ENCODE measurements around the gene RTN4RL1.

Gene RTN4RL1

DNA sequence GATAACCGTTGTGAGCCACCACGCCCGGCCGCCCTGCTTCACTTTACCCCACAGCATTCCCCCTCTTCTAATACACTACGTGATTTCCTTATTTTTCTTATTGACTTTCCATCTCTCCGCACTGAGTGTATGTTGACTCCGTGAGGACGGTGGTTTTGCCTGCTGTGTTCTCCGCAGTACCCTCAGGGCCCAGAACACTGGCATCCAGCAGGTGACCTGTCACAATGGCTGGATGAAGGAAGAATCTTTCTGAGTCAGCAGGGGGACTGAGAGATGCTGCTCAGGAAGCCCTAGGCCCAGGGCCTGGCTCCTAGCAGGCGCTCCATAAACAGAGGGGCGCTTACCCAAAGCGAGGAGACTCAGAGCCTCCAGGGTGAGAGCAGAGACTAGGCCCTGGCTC is 79.5 kb downstream of the RTN4RL1 start:
- DNase-seq: no peak

- no peak for DNase-seq
Measured at GRCh38 chr17:1943436-1943831, 81.7 kb downstream of the RTN4RL1 start.

DNA sequence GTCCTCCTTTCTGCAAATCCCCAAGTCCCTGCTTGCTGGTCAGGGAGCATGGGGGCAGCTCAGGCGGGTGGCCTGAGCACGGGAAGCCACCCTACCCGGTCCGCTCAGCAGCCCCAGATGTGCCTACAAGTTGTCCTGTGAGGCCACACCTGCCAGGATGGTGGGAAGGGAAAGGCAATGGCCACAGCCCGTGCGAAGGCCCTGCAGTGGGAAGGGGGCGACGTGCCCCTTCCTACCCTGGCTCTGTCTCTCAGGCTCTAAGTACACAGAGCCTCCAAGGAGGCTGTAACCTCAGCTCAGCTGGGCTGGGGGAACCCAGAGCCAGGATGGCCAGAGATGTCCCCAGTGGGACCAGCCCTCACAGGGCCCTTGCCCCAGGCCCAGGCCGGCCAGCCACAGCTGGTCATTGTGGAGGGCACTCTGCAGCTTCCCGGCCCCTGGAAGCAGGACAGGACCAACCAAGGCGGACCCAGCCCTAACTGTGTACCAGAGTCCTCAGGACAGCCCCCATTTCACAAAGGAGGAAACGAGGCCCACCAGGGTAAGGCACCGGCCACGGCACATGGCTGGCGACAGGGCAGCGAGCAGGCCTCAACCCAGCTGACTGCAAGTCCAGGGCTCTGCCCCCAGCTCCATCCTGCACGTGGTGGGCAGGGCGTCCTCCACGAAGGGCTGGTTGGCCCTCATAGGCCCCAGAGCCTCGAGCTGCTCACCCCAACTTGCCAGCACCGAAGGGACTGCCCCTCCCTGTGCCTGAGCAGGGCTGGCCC is 82.3 kb downstream of the RTN4RL1 start:
- DNase-seq: no peak

DNA sequence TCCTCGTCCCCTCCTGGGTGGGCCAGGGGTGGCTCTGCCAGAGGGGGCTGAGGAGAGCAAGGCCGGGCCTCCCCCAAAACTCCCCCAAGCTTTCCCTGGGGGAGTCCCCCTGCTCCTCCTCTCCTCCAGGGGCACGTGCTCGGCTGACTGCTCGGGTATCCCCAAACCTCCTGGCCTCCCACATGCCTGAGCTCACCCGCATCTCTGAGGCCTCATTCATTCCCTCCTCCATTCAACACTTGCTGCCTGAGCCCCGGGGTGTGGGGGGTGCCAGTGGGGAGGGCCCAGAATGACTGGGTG is 83.1 kb downstream of the RTN4RL1 start:
- DNase-seq: no peak

- no peak for DNase-seq
Measured at GRCh38 chr17:1941272-1942065, 83.7 kb downstream of the RTN4RL1 start.

DNA sequence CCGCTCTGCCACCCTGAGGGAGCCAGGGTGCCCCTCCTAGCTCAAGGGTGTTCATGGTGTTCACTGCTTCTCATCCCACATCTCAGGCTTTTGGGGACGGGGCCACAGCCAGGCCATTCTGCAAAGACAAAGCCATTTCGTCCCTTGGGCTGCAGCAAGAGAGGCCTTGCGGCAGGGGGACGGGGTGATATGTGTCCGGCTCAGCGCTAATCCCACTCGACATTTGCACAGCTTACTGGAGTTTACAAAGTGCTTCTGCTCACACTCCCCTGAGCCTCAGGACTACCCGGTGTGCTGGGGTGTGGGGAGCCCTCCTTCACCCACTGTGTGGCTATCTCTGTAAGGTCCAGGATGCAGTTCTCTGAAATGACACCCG is 84.3 kb downstream of the RTN4RL1 start:
- DNase-seq: no peak

DNA sequence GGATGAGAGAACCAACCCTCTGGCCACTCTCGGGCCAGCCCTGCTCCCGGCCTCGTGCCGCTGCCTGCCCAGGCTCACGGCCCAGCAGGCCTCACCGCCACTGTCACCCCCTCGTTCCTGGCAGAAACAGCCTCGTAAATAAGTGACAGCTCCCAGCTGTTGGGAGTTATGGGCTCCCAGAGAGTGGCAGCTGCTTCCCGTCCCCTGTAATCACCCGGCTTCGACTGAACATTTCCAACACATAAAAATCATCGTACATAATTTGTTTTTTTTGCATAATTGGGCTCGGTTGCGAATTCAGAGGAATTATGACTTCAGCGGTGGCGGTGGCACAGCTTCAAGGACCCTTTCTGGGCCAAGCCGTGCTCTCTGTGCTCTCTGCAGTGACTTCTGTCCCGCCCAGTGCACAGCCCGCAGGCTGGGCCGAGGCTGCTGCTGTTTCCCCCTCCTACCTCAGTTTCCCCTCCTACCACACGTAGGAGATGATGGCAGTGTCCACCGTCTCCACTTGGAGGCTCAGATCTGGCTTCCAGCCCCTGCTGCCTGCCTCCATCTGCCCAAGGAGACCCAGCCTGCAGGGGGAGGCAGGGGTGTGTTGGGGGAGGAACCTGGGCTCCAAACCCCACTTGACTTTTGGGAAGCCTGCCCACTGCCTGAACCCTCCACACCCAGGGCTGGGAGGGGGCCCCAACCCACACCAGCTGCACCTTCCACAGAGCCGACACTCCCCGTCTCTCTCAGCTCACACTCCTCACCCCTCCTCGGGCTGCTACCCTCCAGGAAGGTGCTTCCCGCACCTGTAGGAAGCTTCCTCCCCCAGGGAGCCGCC is 84.9 kb downstream of the RTN4RL1 start:
- DNase-seq: no peak

DNA sequence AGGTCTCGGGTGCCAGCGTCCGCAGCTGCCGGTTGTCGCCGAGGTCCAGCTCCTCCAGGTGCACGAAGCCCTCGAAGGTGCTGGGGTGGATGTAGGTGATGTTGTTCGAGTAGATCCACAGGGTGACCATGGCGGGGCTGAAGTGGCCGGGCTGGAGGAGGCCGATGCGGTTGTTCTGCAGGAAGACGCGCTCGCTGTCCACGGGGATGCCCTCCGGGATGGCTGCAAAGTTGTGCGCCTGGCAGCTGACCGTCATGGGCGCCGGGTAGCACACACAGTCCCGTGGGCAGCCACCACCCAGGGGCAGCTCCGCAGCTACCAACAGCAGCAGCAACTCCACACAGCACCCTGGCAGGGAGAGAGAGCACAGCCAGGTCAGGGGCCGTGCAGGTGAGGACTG is 87.7 kb downstream of the RTN4RL1 start:
- DNase-seq: no peak

DNA sequence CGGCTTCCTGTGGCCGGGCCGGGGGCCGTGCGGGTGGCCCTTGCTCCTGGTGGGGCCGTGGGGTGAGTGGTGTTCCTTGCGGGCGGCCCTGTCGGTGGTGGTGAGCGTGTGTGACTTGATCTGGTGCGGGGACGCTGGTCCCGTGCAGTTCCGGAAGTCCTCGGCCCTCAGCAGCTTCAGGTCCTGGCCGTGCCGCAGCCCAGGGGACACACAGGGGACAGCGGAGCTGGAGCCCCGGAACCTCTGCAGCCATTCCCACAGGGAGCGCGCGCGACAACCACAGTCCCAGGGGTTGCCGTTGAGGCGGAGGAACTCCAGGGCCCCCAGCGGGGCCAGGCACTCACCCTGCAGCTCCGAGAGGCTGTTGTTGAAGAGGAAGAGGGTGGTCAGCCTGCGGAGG is 88.4 kb downstream of the RTN4RL1 start:
- no peak for DNase-seq

- no peak for DNase-seq
Measured at GRCh38 chr17:1934901-1935300, 90.2 kb downstream of the RTN4RL1 start.

GRCh38 chr17:1933875-1934715 is 91.0 kb downstream of the RTN4RL1 start:
- DNase-seq: no peak

GRCh38 chr17:1931844-1932579 is 93.1 kb downstream of the RTN4RL1 start:
- no peak for DNase-seq

- no peak for DNase-seq
Measured at GRCh38 chr17:1930337-1930645, 94.8 kb downstream of the RTN4RL1 start.

GRCh38 chr17:1928976-1929375 is 96.2 kb downstream of the RTN4RL1 start:
- no peak for DNase-seq

DNA sequence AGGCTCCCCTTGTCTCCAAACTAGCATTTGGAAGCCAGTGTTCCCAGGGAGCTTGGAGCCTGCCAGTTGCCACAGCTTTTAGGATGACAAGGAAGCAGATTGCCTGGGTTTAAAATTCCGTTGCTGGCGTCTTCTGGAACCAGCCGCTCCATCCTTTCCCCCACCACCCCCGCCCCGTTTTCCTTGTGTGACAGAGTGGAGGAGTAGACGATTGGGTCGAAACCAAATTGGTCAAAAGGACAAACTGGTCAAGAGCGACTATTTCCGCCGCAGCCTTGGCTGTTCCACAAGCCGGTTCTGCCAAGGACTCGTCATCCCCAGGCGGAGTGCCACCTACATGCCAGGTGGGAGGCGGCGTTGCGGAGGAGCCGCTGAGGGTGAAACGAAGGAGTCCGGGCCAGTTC is 104.2 kb downstream of the RTN4RL1 start:
- no peak for DNase-seq

- no peak for DNase-seq
Measured at GRCh38 chr17:1919201-1919600, 105.9 kb downstream of the RTN4RL1 start.

- DNase-seq: no peak
Measured at GRCh38 chr17:1918346-1919162, 106.6 kb downstream of the RTN4RL1 start.

- DNase-seq: peak in 1 of 2 donors; percentile 8
Measured at GRCh38 chr17:1916963-1917715, 108.0 kb downstream of the RTN4RL1 start.

DNA sequence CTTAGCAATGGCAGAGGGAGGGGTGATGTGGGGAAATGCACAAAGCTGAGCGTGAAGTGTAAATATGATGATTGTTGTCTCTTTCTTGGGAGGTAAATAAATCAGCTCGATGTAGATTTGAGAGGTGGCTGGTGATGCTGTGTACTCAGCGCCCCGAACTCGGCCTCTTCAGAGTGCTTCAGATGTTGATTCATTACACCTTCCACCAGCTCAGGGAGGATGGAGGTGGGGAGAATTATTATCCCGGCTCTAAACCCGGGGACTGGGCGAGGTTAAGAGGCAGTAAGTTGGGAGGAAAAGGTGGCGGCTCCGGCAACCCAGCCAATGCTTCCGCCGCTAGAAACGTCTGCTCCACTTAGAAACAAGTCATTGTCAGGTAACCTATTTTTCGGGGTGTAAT is 108.8 kb downstream of the RTN4RL1 start:
- DNase-seq: no peak

DNA sequence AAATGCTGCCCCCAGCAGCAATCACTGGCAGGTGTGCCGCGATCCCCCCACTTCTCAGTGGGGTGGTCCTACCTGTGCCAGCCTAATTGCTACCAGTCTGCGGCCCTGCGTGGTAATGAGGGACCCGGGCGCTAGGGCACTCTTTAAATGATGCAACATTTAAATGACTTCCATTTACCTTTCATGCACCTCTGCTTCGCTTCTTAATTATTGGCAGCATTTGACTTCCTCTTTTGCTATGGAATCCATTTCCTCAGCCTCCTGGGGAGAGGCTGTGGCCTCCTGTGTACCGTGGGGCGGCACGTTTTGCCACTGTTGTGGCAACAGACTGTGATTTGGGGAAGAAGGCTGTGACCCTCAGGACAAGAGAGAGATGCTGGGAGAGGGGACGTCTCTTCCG is 109.2 kb downstream of the RTN4RL1 start:
- DNase-seq: peak; percentile 3 to 4

Data from inflammatory macrophage (primary cell).